Renal pelvis (tissue), 4 donors: ENCODE results near the gene EIF4G3. TPM values are rescaled to one million over a fixed set of nuclear protein-coding genes. Genes with fewer than 3 reads are reported as not detected.
"Not testable (repeated sequence)": the region's sequence is repeated elsewhere in the genome, so short reads cannot be mapped to it uniquely, and the experiment has no call there.

ENCODE experiments used
- DNase-seq: peaks from one replicate; pipeline ENCODE4 v3.0.0-alpha.2; 2013
- polyA plus RNA-seq, 3 donors: library from polyadenylated mRNA; unstranded; fragments of 120-200 nt; gene quantifications; one replicate each; pipeline ENCODE4 v1.2.1, GENCODE V29; 2013; ENCODE audit not compliant: insufficient read length in 3 of 3

The EIF4G3 gene
- polyA plus RNA-seq, 3 donors, result 65.2 to 72.5 (median 71.5) TPM

DNA sequence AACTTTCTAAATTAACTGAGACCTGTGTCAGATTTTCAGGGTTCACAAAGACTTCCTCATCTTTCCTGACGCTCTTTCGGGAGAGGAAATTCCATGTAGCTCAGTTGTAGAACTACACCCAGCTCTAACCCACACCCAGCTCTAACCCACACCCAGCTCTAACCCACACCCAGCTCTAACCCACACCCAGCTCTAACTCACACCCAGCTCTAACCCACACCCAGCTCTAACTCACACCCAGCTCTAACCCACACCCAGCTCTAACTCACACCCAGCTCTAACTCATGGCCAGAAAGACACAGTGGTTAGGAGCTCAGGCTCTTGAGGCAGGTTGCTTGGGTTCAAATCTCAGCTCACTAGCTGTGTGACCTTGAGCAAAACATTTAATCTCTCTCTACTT, 14.1 kb upstream of the EIF4G3 start:
- not testable (repeated sequence) for DNase-seq

DNA sequence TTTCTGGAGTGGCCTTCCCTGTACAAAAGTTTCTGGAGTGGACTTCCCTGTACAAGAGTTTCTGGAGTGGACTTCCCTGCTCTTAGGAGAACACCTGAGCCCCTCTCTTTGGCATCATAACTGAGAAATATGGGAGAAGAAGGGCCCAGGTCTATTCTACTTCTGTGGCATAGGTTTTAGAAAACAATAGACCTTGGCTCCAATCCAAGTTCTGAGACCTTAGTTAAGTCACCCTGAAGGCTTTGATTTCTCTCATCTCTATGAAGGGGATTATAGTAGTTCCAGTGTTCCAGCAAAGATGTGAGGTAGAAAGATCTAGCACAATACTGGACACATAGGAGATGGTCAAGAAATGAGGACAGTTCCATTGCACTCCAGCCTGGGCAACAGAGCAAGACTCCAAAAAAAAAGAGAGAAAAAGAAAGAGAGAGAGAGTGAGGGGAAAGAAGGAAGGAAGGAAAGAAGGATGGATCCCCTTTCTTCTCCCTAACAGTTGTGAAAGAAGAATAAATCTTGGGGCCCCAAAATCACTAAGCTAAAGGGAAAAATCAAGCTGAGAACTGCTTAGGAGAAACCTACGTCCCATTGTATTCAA, 13.3 kb upstream of the EIF4G3 start:
- no peak for DNase-seq

DNA sequence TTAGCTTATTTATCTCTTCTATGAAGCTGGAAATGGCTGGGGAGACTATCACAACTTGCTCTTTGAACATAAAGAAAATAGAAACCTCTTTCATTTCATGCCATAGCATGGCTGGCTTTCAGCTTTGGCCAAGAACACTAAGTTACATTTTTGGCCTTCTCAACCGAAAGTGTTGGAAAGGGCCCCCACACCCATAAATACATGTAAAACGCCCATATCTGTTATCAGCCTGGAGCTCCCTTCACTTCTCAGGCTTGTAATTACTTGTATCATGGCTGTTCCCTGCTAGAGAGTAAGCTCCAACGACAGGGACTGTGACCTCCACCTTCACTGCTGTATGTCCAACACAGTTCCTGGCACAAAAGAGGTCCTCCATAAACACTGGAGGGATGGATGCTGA, 12.7 kb upstream of the EIF4G3 start:
- no peak for DNase-seq

DNA sequence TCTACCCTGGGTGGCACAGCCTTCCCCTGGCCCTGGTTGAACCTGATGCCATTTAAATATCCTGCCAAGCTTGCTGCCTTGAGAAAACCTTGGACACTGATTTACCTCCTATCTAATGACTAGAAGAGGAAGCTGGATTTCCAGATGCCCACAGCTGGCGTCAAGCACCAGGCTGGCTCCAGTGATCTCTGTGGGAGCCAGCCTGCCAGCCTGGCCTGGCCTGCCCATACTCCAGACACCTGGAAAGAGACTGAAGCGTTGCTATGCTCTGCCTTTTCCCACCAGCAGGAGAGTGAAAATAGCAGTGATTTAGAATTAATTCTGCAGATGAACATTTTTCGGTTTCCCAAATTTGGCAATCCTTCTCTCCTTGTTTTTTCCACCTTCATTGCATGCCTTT, 11.5 kb upstream of the EIF4G3 start:
- no peak for DNase-seq

DNA sequence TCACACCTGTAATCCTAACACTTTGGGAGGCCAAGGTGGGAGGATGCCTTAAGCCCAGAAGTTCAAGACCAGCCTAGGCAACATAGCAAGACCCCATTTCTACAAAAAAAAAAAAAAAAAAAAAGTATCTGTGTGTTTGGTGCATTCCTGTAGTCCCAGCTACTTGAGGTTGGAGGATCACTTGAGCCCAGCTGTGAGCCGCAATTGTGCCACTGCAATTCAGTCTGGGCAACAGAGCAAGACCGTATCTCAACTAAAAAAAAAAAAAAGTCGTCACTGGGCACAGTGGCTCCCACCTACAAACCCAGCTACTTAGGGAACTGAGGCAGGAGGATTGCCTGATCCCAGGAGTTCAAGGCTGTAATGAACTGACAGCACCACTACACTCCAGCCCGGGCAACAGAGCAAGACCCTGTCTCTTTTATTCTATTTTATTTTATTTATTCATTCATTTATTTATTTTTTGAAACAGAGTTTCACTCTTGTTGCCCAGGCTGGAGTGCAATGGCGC, 8.6 kb upstream of the EIF4G3 start:
- no peak for DNase-seq

DNA sequence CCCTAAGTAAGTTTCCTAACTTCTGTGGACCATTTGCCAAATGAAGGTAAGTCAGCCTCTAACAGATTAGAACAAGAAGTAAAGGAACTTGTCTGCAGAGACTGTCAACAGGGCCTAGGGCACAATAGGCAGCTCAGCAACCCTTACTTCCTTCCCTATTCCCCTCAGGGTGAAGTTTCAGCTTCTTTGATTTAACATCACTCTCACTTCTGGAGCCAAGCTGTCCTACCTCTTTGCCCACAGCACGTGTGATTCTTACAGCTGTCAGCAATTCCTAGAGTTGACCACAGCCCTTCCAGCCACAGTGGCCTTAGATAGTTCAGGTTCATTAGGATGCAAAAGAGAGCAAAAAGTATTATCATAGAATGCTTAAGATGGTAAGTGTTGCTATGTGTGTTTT, 7.6 kb upstream of the EIF4G3 start:
- no peak for DNase-seq

DNA sequence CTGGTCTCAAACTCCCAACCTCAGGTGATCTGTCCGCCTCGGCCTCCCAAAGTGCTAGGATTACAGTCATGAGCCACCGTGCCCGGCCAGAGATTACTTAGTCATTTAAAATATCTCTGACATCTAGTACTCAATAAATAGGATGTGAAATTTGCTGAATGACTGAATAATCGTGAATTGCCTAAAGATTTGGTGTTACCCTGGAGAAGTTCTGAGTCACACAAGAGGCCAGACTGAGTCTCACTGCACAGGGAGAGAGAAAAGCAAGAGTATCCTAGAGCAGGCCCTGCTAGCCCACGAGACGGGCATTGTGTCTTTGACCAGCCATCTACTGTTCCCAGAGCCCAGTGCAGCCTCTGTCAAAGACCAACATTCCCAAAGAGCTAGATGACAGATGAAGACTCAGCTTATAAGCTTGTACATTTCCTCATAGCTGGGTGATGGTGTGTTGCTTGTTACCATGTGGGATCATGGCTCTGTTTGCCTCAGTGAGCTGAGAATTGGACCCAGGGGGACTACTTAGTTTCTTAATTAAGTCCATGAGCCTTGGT, 5.6 kb upstream of the EIF4G3 start:
- no peak for DNase-seq

DNA sequence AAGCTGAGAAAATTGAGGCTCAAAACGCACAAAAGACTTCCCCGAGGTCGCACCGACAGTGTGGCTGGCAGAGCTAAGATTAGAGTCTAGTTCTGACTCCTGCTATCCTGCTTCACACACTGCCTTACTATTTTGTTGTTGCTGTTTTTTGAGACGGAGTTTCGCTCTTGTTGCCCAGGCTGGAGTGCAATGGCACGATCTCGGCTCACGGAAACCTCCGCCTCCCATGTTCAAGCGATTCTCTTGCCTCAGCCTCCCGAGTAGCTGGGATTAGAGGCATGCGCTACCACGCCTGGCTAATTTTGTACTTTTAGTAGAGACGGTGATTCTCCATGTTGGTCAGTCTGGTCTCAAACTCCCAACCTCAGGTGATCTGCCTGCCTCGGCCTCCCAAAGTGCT, 1.6 kb upstream of the EIF4G3 start:
- DNase-seq, result not testable (repeated sequence)

DNA sequence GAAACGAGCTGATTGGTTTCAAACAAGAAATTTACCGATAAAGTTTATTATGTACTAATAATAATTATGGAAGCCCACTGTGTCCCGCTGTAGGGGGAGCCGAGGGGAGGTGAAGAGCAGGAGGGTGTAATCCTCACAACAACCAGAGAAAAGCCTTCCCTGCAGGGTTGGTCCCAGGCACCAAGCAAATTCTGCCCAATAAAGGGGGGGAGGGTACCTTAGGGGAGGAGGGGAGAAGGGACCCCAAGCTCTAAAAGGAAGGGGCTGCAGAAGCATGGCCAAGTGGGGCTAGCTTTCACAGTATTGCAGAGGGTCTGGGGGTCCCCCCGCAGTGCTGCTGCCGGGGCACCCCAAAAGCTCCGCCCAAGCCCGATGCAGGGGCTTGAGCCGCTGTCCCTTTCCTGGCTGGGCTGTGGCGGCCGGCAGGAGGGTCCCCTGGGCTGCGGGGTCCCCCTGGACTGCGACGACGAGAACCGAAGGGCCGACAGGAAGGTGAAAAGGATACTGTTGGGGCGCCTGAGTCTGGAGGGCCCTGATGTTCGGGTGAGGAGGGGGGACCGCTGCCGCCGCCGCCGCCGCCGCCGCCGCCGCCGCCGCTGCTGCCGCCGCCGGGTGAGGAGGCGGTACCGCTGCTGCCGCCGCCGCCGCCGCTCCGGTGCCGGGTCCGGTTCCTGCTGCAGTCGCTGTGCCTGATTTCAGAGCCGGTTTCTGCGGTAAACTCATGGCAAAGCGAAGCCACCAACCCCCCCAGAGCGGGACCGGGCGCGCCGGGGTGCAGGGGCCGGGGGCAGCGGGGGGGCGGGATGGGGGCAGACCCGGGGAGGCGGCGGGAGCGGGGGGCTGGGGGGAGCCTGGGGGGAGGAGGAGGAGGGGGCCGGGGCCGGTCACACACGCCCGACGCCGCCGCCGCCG, 771 bp downstream of the EIF4G3 start:
- DNase-seq, result peak; percentile 55

DNA sequence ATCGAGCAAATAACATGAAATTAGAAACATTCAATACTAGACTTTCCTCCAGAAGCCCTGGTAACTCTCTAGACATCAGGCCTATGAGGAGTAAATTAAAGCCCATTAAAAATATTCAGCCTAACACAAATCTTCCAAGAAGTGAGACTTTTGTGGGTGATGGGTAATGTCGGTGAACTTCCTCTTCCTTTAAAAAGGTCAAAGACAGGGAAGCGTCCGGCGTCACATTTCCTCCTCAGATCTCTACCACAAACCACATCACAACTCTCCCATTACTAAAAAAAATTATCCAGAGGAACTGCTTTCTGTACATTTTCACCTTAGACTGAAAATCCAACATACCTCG, 1.4 kb downstream of the EIF4G3 start:
- no peak for DNase-seq

DNA sequence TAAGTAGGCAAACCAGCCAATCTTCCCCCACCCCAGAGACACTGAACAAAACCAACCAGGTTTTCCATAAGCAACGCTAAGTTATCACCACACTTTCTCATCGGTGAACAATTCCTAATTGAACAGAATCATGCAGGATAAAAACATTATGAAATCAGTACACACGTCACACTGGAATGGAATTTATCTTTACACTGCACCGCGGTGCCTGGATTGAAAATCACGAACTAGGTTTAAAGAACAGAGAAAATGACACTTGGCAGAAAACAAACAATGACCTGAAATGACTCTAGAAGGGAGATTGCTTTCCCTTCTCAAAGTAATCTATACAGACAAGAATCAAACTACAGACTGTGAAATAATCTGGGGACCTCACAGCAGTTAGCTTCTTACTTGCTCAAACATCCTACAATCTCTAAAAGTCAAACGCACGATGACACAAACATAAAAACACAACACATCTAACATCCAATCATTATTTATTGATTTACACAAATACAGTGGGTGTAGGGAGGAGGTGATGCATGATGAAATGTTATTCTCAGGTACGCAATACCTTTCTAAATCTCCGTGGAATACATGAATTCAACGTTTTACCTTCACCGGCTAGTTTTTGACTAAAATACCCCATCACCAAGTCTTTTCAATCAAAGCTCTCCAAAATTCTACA, 1.9 kb downstream of the EIF4G3 start:
- no peak for DNase-seq

DNA sequence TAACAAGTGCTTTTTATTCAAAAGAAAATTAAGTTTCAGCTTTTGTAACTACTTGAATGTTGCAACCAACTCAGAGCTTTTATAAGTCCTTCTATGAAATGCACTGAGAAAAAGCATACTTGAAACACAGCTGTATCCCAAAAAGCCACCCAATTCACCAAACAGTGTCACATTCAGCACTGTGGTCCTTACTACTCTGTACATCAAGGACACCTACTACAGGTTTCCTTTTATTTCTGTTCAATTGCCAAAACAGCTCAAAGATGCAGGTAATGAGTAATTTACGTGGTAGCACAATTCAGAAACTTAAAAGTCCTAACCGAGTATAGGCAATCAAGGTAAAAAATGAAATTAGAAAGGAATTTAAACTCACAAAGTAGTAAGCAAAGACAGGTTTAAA, 2.5 kb downstream of the EIF4G3 start:
- DNase-seq, result no peak

DNA sequence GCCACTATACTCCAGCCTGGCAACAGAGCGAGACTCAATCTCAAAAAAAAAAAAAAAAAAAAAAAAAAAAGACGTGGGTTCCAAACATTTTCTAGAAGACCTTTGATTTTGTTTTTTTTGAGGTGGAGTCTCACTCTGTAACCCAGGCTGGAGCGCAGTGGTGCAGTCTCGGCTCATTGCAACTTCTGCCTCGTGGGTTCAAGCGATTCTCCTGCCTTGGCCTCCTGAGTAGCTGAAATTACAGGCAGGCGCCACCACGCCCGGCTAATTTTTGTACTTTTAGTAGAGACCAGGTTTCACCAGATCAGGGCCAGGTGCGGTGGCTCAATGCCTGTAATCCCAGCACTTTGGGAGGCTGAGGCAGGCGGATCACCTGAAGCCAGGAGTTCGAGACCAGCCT, 3.6 kb downstream of the EIF4G3 start:
- not testable (repeated sequence) for DNase-seq

DNA sequence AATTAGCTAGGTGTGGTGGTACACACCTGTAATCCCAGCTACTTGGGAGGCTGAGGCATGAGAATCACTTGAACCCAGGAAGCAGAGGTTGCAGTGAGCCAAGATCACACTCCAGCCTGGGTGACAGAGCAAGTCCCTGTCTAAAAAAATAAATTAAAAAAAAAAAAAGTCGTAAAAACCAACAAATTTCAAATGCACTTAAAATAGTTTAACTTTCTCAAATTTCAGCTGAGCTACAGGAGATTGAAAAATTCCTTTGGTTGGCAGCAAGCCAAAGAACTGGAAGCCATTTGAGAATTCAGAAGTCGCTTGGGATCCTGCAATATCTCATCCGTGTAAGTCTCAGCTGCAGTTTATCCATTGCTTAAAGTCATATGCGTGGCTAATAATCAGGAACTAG, 5.9 kb downstream of the EIF4G3 start:
- peak; percentile 71 for DNase-seq

DNA sequence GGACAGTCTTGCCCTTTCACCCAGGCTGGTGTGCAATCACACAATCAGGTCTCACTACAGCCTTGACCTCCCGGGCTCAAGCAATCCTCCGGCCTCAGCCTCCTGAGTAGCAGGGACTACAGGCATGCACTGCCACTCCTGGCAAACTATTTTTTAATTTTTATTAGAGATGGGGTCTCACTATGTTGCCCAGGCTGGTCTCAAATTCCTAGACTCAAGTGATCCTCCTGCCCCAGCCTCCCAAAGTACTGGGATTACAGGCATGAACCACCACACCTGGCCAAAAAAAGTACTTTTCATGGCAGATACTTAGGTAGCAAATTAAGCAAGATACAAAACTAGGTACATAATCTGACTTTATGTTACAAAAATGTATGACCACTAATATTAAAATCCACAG, 8.3 kb downstream of the EIF4G3 start:
- DNase-seq, result no peak

DNA sequence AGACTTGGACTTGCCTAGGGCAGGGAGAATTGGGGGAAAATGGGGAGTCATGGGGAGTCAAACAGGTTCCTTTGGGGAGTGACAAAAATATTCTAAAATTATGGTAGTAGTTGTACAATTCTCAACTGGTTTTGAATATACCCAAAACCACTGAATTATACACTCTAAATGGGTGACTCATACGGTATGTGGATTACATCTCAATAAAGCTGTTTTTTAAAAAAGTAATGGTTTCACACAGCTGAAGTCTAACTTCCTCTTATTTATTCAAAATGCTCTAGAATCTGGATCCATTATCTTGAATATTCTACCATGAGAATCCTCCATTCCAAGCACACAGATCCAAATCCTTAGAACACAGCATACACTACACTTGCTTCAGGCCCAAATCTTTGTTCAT, 11.1 kb downstream of the EIF4G3 start:
- DNase-seq, result no peak

DNA sequence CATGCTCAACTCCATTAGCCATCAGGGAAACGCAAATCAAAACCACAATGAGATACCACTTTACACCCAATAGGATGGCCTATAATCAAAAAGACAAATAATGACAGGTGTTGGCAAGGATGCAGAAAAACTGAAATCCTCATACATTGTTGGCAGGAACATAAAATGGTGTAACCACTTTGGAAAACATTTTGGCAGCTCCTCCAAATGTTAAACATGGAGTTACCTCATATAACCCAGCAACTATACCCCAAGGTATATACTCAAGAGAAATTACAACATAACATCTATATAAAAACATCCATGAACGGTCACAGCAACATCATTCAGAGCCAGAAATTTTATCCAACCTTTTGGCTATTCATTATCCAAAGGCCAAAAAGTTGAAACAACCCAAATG, 11.6 kb downstream of the EIF4G3 start:
- DNase-seq, result no peak

DNA sequence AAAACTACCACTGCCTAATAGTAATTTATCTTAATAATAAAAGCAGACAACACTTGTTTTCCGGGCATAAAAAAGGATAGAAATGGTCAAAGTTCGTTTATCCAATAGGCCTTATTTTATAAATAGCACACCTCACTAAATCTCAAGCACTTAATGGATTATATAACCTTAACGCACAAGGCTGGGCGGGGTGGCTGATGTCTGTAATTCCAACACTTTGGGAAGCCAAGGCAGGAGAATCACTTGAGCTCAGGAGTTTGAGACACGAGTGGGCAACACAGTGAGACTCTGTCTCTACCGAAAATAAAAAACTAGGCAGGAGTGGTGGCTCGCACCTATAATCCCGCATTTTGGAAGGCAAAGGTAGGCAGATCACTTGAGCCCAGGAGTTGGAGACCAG, 12.4 kb downstream of the EIF4G3 start:
- no peak for DNase-seq

DNA sequence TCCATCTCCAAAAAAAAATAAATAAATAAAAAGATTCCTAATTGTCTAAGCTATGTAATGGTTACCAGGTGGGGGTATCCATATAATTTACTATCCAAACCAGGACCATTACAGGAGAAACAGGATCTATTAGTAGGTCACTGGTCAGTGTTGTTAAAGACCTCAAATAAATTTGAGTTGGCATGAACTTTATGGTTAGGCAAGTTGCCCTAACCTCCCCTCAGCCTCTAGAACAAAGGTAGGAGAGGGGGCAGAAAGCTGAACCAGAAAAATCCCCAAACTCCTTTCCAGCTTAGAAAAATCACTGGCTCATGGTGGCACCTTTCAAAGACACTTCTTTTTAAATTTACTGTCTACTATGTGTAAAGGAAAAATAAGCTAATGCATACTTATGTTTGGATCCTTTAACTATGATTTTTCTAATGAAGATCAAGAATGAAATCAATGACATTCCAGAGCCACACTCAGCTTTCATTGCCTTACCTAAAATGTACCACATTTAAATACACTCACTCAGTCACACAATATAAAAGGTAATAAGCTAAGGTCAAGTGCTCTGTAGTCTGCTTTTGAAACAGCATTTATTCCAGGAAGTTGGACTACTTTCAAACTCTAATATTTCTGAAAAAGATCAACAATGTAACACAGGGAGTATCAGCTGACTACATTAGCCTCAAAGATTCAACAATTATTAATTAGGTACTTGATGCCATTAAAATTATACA, 13.8 kb downstream of the EIF4G3 start:
- no peak for DNase-seq

DNA sequence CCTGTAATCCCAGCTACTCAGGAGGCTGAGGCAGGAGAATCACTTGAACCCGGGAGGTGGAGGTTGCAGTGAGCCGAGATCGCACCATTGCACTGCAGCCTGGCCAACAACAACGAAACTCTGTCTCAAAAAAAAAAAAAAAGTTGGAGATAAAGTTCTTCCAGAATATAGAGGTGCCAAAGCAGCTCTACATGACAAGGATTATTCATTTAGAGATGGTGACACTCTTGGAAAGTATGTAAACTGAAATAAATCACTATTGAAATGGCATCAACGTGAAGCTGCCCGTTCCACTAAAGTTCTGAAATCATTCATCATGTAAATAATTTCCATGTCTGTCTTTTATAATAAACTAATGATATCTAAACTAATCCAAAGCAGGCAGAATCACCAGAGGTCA, 14.9 kb downstream of the EIF4G3 start:
- no peak for DNase-seq

DNA sequence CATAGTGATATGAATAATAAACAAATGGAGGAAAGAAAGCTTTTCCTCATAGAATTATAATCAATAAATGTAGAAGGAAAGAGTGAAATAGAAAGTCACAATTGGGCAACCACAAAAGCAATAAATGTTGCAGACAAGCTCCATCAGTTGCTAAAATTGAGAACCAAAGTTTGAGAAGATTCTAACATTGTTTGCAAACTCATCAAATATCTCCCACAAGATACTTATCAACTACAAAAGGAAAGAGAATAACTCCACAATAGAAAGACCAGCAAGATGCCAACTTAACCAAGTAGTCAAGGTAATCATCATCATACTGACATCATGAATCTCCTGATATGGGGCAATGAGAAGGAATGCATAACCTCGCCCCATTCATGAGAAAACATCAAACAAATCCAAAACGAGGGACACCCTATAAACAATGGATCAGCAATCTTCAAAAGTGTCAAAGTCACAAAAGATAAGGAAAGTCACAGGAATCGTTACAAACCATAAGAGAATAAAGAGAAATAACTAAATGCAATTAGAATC, 16.4 kb downstream of the EIF4G3 start:
- no peak for DNase-seq

DNA sequence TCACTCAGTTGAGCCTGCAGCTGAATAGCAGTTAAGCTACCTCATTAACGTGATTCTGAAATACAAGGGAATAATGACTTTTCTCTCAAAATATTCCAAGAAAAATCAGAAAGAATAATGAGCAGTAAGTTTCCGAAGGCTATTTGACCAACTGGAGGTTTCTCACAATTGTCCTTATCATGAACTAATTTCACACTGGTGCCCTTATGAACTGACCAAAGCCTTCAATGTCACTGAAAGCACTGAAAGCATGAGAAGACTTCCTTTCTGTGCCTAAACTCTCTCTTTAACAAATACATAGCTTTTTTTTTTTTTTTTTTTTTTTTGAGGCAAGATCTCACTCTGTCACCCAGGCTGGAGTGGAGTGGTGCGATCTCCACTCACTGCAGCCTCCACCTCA, 18.8 kb downstream of the EIF4G3 start:
- DNase-seq, result no peak
